M059J (cell line): ENCODE data around the gene CSF1. TPM values are rescaled to one million over a fixed set of nuclear protein-coding genes. Genes with fewer than 3 reads are reported as not detected.
A peak's percentile ranks its signal among the peaks of the same experiment; 100 is the strongest.
"Not testable (repeated sequence)": the region's sequence is repeated elsewhere in the genome, so short reads cannot be mapped to it uniquely, and the experiment has no call there.

Experiments
- DNase-seq: peaks from one replicate; pipeline ENCODE4 v3.0.0-alpha.2; 2012; ENCODE audit warnings: low read depth
- total RNA-seq: library from RNA; depleted of rRNA; stranded (reverse); fragments of >200 nt; shearing (Covaris generic); gene quantifications from 2 replicates; pipeline ENCODE4 v1.2.3, GENCODE V29; 2014

The CSF1 gene
- total RNA-seq, 1 experiment from 2014 or later = 118 TPM

DNA sequence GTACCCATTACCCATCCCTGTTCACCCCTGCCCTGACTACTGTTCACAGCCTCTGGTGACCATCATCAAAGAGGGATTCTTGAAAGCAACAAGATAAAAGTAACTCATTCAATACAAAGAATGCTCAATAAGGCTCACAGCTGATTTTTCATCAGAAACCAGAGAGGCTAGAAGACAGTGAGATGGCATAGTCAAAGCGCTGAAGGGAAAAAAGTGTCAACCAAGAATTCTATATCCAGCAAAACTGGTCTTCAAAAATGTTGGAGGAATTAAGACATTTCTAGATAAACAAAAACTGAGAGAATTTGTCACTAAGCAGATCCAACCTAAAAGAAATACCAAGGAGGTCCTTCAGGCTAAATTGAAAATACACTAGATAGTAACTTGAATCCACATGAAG is 27.1 kb downstream of the CSF1 start:
- no peak for DNase-seq

DNA sequence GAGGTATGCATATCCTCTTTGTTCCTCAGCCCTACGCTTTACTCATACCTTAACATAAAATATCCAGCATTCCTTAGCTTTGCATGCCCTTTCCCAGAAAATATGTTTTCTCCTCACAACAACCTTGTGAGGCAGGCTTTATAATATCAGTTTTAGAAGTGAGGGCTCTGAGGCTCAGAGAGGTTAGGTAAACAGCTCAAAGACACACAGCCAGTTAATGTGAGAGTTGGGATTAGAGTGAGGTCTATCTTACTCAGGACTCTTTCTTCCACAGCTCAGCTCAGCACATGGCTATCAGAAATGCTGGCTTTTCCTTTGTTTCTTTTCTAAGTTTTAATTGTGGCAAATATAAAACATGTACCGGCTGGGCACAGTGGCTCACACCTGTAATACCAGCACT is 27.9 kb downstream of the CSF1 start:
- DNase-seq = no peak

DNA sequence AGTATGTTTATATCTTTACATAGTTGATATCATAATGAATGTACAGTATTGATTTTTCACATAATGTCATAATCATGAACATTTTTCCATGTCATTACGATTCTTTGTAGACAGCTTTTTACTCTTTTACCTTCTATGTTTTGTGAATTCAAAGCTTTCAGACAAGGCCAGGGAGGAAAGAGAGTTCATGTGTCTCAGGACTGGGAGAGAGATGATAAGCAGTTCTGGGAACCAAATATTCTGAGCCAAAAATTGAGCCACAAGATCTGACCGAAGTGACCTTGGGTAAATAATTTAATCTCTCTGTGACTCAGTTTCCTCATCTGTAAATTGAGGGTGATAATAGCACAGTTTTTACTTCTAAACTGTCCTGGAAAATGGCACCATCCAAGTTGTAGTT is 31.8 kb downstream of the CSF1 start:
- DNase-seq = no peak

DNA sequence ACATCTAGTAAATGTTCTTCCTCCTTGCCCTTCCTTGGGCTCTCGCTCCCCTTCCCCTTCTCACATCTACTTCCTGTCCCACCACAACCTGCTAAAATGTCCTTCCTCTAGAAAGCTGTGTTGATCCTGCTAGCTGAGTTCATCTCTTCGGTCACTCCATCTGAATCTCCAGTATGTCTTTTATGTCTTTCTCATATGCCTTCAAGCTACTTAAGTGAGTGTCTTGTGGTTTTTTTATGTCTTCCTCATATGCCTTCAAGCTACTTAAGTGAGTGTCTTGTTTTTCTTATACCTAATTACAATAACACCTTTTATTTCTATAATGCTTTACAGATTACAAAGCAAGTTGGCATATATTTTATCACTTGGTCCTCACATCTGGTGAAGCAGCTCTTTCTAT is 33.9 kb downstream of the CSF1 start:
- peak; percentile 70 for DNase-seq

GRCh38 chr1:109946511-109946910 is 35.9 kb downstream of the CSF1 start:
- DNase-seq = no peak

DNA sequence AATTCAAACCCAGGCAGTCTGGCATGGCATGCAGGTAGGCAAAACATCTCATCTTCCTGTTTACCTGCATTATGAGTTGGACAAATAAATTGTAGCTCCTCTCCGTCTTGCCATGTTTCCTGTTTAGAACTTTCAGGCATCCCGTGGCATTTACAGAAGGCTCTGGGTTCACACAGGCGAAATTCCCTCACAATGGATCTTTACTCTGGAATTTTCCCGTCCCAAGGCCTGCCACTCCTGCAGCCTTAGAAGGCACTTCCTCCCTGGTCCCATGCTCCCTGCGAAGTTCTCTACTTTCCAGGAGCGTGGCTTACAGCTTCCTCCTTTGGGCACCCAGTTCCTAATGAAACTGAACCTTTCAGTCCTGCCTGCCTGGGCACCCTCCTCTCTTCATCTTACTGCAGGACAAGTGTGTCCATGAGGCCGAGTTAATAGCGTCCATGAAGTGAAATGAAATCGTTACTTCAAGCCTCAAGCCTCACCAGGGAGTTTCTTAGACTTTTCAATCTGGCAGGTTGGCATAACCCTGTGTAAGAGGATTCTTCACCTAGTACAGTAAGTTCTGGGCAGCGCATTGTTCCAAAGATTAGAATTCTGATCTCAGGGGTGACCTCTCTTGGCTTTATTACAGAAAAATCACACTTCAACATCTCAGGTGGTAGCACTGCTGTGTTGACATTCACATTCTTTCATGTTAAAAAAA is 37.1 kb downstream of the CSF1 start:
- no peak for DNase-seq

DNA sequence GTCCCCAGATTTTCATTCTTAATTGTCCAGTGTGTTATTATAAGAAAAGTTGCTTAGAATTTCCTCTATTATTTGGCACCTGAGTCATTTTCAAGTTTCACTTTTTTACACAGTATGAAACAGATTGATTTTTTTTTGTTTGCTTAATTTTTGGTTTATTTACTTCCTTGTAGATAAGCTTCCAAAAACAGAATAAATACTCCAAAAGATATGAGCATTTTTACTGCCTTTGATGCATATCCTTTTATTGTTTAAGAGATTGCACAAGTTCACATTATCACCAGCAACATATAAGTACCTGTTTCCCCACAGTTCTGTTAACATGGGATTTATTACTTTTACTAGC is 37.6 kb downstream of the CSF1 start:
- no peak for DNase-seq

- no peak for DNase-seq
These were observed 39.4 kb downstream of the CSF1 start for GRCh38 chr1:109950038-109950437.

- no peak for DNase-seq
These were observed 39.9 kb downstream of the CSF1 start for GRCh38 chr1:109950509-109950908.

DNA sequence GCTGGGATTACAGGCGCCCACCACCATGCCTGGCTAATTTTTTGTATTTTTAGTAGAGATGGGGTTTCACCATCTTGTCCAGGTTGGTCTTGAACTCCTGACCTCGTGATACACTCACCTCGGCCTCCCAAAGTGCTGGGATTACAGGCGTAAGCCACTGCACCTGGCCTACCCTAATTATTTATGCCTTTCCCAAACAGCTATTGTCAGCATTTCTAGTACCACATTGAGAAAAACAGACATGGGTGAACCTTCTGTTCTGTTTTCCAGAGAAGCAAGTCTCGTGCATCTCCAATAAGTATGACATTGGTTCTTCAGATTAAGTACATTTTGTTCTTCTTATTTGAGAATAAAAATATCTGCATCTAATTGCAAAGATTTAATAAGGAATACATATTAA is 40.9 kb downstream of the CSF1 start:
- not testable (repeated sequence) for DNase-seq

- DNase-seq = no peak
These were observed 43.4 kb downstream of the CSF1 start for GRCh38 chr1:109954041-109954512.

- no peak for DNase-seq
These were observed 49.0 kb downstream of the CSF1 start for GRCh38 chr1:109959632-109959973.

GRCh38 chr1:109959974-109960744 is 49.5 kb downstream of the CSF1 start:
- peak; percentile 76 for DNase-seq

DNA sequence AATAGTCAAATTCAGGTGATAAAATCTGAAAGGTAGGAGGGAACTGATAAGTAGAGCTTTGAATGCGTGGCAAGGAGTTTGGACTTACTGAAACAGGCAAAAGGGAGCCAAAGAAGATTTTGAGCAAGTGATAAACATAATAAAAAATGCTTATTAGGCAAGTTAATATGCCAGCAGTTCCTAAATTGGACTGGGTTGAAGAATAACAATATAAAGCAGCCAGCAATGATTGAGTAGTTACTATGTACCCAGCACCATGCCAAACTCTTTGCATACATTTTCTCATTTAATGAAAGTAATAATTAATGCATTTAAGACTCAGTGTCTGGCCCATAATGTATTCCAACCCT is 50.1 kb downstream of the CSF1 start:
- no peak for DNase-seq

GRCh38 chr1:109963864-109964263 is 53.2 kb downstream of the CSF1 start:
- peak; percentile 58 for DNase-seq

GRCh38 chr1:109969146-109969829 is 58.6 kb downstream of the CSF1 start:
- DNase-seq = peak; percentile 71

DNA sequence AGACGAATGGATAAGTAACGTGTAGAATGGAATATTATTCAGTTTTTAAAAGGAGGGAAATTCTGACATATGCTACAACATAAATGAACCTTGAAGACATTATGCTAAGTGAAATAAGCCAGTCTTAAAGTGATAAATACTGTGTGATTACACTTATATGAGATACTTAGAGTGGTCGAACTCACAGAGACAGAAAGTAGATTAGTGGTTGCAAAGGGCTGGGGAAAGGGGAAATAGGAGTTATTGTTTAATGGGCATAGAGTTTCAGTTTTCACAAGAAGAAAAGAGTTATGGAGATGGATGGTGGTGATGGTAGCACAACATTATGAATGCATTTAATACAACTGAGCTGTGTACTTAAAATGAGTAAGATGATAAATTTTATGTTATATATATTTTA is 59.3 kb downstream of the CSF1 start:
- no peak for DNase-seq

GRCh38 chr1:109971559-109971958 is 60.9 kb downstream of the CSF1 start:
- DNase-seq = no peak

- DNase-seq = no peak
These were observed 63.5 kb downstream of the CSF1 start for GRCh38 chr1:109974191-109974590.

DNA sequence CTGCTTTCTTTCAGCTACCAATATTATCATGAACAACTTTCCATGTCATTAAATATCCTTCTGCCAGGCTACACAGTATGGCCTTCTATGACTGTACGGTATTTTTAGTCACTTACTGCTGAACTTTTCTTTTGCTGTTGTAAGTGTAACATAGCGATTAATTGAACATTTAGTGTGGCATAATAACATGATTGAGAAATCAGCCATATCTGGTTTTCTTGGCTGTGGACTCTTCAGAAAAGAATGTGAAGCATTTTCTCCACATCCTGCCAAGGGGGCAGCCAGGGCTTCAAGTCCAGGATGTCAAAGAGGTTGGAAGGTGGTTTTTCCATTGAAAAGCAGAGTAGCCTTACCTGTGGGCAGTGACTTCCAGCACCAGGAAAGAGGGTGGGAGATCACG is 65.1 kb downstream of the CSF1 start:
- DNase-seq = peak; percentile 97

DNA sequence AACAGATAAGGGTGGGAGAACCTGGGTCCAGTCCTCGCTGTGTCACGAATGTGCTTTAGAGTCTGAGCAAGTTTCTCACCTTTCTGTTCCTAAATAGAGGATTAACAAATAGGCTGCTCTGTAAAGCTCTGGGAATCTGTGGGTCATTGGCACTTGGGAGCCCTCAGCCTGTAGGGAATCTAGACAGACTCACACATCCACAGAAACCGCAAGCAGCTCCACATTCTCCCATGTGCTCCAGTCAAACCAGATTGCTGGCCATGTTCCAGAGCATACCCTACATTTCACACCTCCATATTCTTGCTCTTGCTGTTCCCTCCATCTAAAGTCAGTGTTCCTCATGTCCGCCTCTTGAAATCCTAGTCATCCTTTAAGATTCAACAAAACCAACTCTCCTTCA is 66.1 kb downstream of the CSF1 start:
- no peak for DNase-seq

DNA sequence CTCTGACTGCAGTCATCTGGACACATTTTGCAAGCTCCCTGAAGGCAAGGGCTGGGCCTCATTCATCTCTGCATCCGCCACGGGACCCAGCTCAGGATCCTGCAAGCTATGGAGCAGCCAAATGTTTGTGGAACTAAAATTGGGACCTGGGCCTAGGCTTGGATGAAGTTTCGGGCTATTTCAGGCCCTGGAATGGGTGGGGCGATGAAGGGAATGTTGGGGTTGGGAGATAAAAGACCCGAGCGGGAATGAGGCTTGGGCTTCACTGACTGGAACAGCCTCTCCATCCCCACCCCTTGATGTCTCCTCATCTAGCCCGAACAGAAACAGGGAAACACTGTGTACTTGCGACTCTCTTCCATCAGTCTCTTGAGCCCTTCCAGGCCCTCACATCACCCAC is 66.6 kb downstream of the CSF1 start:
- no peak for DNase-seq
